ENCODE data around the gene LENG8.

GRCh38 chr19:54458648-54459281 is 9.8 kb downstream of the LENG8 start:
- no peak for TF ChIP-seq CTCF (conservative IDR thresholded peaks at IDR 0.05; ENCODE audit: low read depth in 2 of 2)
- TF ChIP-seq POLR2AphosphoS5 (IDR thresholded peaks at IDR 0.05; ENCODE audit: low read depth), result no peak
- no peak for TF ChIP-seq EZH2 (IDR thresholded peaks at IDR 0.05; ENCODE audit: low read depth, unreplicated experiment)
- no peak for TF ChIP-seq EZH2phosphoT487 (IDR thresholded peaks at IDR 0.05; ENCODE audit: unreplicated experiment)

Data from GM23338 (cell line).